HL-60 (cell line): ENCODE results near the gene PARD6G.

Source experiments
- GABPA ChIP-seq: IDR thresholded peaks from 2 replicates; pipeline ENCODE4 v1.6.1; 2012; ENCODE audit warnings: low read depth
- POLR2AphosphoS5 ChIP-seq: IDR thresholded peaks from 2 replicates; pipeline ENCODE4 v1.6.1; 2012; ENCODE audit warnings: low read depth
- SPI1 ChIP-seq: IDR thresholded peaks from 2 replicates; pipeline ENCODE4 v1.6.1; 2012; ENCODE audit warnings: low read depth, mild to moderate bottlenecking, borderline replicate concordance
- TF ChIP-seq, protein P1 (sequence below): IDR thresholded peaks from one replicate; pipeline ENCODE4 v1.5.1; 2011; ENCODE audit warnings: low read length, control low read depth, inconsistent platforms; ENCODE audit not compliant: insufficient read depth
- TF ChIP-seq, protein P2 (sequence below): IDR thresholded peaks from 2 replicates; pipeline ENCODE4 v1.6.1; 2012; ENCODE audit warnings: low read depth; ENCODE audit not compliant: insufficient replicate concordance

DNA sequence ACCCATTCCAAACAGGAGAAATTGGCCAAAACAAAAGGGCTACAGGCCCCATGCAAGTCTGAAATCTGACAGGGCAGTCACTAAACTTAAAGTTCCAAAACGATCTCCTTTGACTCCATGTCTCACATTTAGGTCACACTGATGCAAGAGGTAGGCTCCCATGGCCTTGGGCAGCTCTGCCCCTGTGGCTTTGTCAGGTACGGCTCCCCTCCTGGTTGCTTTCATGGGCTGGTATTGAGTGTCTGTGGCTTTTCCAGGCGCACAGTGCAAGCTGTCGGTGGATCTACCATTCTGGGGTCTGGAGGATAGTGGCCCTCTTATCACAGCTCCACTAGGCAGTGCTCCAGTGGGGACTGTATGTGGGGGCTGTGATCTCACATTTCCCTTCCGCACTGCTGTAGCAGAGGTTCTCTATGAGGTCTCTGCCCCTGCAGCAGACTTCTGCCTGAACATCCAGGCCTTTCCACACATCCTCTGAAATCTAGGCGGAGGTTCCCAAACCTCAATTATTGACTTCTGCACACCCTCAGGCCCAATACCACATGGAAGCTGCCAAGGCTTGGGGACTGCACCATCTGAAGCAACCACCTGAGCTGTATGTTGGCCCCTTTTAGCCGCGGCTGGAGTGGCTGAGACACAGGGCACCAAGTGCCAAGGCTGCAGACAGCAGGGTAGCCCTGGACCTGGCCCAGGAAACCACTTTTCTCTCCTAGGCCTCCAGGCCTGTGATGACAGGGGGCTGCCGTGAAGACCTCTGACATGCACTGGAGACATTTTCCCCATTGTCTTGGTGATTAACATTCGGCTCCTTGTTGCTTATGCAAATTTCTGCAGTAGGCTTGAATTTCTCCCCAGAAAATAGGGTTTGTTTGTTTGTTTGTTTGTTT, 28.7 kb downstream of the PARD6G start:
- TF ChIP-seq, protein P1, sequence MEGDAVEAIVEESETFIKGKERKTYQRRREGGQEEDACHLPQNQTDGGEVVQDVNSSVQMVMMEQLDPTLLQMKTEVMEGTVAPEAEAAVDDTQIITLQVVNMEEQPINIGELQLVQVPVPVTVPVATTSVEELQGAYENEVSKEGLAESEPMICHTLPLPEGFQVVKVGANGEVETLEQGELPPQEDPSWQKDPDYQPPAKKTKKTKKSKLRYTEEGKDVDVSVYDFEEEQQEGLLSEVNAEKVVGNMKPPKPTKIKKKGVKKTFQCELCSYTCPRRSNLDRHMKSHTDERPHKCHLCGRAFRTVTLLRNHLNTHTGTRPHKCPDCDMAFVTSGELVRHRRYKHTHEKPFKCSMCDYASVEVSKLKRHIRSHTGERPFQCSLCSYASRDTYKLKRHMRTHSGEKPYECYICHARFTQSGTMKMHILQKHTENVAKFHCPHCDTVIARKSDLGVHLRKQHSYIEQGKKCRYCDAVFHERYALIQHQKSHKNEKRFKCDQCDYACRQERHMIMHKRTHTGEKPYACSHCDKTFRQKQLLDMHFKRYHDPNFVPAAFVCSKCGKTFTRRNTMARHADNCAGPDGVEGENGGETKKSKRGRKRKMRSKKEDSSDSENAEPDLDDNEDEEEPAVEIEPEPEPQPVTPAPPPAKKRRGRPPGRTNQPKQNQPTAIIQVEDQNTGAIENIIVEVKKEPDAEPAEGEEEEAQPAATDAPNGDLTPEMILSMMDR = no peak
- TF ChIP-seq POLR2AphosphoS5 (no peak), GABPA (no peak), SPI1 (no peak)
- TF ChIP-seq, protein P2, sequence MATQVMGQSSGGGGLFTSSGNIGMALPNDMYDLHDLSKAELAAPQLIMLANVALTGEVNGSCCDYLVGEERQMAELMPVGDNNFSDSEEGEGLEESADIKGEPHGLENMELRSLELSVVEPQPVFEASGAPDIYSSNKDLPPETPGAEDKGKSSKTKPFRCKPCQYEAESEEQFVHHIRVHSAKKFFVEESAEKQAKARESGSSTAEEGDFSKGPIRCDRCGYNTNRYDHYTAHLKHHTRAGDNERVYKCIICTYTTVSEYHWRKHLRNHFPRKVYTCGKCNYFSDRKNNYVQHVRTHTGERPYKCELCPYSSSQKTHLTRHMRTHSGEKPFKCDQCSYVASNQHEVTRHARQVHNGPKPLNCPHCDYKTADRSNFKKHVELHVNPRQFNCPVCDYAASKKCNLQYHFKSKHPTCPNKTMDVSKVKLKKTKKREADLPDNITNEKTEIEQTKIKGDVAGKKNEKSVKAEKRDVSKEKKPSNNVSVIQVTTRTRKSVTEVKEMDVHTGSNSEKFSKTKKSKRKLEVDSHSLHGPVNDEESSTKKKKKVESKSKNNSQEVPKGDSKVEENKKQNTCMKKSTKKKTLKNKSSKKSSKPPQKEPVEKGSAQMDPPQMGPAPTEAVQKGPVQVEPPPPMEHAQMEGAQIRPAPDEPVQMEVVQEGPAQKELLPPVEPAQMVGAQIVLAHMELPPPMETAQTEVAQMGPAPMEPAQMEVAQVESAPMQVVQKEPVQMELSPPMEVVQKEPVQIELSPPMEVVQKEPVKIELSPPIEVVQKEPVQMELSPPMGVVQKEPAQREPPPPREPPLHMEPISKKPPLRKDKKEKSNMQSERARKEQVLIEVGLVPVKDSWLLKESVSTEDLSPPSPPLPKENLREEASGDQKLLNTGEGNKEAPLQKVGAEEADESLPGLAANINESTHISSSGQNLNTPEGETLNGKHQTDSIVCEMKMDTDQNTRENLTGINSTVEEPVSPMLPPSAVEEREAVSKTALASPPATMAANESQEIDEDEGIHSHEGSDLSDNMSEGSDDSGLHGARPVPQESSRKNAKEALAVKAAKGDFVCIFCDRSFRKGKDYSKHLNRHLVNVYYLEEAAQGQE = no peak
